ENCODE measurements around the gene GXYLT2.
"Not testable (repeated sequence)": the region's sequence is repeated elsewhere in the genome, so short reads cannot be mapped to it uniquely, and the experiment has no call there.

Gene GXYLT2

DNA sequence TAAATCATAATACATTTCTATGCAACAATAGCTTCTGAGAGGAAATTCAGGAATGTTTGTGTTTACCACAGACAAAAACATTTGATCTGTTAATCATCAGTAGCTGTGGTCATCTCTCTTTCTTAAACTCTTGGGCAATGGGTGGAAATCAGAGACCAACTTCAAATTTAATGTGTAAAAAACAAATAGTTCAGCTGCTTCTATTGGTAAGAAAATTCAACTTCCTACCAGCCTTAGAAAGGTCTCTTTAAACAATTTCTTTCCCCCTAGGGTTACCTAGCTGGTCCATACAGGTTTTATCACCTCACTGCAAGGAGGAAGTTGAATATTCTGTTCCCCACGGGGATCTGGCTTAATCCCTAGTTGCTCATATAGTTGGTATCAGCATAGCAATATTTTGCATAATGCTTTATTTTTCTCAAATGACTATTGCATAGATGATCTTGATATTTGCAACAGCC, 88.5 kb downstream of the GXYLT2 start:
- DNase-seq: no peak

DNA sequence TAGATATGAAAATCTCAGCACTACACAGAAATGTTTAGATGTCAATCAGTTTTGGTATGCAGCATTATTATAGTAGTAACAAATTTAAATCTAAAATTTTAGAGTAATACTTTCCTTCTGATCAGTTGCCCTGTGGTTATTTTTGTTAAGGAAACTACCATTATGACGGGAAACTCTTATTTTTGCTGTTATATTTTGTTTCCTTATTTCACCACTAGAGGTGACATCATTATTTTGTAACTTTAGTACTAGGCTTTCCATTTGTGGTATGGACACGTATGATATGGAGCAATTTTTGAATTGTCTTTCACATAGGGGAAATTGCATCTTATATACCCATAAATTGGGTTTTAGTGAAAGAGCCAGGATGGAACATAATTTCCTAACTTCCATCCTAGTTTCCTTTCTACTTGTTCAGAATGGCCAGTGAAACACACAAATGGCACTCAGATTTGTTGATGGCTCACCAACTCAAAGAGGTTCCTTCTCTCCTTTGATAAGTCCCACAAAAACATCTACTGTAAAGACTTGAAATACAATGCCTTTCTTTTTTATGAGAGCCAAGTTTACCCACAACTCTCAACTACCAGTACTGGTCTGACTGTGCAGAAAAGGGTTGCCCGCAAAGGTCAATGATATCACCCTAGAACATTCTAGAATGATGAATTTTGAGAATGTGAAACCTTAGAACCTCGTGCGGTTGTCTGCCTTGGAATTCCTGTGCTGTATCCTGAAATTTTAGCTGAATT, 89.4 kb downstream of the GXYLT2 start:
- no peak for DNase-seq

DNA sequence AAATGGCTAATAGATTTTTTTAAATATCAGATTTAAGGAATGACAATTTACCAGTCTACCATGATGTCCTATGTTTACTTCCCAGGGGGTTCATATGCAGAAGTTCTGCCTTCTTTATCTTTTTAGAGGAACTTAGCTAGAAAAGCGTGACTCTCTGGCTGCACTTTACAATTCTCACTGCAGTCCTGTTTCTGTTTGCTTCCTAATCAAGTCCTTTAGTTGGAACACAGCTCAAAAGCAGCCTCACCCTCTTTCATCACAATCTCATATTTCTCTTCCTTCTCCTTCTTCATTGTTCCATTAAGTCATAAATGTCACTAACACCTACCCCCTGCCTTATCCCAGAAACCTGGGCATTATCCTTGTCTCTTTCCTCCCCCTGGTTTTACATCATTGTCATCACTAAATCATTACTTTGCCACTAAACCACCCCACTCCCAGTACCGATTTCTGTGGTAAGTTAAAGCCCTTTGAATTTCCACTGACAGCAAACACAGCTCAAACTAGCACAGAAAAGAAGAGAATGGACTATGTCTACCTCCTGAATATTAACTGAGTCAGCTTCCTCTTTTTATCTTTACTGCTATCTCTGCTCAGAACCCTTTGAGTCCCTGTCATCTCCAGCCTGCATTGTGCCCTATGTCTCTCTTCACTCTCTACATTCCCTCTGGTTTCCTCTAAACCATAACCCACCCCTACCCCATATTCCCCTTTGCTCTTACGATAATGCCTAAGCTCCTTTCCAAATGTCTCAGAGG, 94.9 kb downstream of the GXYLT2 start:
- no peak for DNase-seq

DNA sequence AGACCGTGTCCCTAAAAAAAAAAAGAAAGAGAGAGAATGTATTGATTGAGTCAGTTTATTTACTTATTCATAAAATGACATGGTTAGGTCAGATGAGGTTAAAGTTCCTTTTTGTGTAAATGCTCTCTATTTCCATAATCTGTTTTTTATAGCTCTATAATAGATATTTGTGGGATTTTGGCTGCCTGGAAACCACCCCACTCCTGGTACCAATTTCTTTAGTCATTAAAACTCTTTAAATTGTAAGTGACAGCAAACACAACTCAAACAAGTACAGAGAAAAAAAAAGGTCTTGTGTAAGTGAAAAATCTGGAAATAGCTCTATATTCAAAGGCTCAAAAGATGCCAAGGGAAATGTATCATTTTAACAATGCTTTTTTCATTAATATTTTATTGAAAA, 97.7 kb downstream of the GXYLT2 start:
- no peak for DNase-seq

DNA sequence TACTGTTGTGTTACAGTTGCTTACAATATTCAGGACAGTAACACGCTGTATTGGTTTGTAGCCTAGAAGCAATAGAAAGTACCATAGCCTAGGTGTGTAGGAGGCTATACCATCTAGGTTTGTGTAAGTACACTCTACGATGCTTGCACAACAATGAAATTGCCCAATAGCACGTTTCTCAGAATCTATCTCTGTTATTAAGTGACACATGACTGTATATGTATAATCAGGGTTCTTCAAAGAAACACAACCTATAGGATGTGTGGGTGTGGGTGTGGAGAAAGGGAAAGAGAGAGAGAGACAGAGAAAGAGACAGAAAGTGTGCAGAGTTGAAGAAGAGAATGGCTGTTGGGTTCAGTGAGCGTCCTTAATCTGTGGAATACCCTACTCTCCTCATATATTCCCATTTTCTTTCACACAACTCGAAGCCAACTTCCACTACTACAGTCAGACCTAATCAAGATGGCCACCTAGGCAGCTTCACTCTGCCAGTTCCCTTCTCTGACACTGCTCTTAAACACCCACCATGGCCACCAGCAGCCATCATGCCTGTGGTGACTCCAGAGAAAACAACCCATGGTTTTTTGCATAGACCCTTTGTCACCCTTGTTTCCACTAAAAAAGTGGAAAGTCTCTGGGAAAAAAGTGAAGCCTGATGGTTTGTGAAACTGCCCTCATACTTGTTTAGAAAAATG, 103.0 kb downstream of the GXYLT2 start:
- DNase-seq: no peak

DNA sequence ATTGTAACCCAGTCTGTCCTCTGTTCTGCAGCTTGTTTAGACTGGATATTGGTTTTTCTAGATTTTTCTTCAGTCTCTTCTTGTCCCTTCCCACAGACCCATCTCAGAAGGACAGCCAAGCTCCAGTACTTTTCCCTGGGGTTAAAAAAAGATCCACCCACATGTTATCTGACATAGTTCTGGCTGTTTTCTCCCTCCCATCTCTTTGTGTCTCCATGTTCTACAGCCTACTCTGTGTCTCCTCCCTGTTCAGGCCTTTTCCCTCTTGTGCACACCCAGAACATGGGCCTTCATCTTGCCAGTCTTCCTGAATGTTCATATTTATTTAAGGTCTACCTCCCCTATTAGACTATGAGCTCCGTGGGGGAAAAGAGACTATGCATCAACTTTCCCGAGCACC, 103.7 kb downstream of the GXYLT2 start:
- DNase-seq: no peak

DNA sequence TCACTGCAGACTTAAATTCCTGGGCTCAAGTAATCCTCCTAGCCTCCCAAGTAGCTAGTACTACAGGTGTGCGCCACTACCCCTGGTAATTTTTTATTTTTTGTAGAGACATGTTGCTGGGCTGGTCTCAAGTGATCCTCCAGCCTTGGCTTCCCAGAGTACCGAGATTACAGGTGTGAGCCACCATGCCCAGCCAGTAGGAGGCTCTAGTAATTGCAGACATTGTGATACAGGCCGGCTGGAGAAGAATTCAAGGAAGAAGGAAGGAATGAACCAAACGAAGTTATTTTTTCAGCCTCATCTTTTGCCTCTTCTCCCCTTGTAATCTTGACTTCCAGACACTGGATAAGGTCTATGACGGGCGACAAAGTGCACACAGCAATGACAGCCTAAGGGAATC, 105.5 kb downstream of the GXYLT2 start:
- DNase-seq: no peak

DNA sequence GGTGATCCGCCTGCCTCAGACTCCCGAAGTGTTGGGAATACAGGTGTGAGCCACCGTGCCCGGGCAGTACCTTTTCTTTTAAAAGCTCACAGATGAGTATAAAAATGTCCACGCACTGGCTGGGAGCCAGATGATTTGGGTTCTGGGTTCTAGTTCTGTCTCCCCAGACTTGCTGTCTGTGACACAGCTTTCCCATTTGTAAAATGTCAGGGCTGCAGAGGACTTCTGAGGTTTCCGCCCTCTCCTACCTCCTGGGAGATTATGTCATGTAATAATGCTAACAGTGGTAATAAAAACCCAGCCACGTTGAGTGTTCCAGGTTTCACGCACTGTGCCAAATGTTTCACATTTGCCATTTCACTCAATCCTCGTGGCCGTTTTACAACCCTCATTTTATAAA, 107.5 kb downstream of the GXYLT2 start:
- no peak for DNase-seq

DNA sequence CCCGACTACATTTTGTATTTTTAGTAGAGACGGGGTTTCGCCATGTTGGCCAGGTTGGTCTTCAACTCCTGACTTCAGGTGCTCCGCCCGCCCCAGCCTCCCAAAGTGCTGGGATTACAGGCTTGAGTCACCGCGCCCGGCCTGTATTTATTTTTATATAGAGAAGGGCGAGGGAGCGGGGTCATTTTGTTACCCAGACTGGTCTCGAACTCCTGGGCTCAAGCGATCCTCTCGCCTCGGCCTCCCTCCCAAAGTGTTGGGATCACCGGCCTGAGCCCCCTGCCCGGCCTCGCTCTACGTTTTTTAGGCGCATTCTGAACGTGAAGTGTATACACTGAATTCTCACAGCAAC, 108.3 kb downstream of the GXYLT2 start:
- no peak for DNase-seq

DNA sequence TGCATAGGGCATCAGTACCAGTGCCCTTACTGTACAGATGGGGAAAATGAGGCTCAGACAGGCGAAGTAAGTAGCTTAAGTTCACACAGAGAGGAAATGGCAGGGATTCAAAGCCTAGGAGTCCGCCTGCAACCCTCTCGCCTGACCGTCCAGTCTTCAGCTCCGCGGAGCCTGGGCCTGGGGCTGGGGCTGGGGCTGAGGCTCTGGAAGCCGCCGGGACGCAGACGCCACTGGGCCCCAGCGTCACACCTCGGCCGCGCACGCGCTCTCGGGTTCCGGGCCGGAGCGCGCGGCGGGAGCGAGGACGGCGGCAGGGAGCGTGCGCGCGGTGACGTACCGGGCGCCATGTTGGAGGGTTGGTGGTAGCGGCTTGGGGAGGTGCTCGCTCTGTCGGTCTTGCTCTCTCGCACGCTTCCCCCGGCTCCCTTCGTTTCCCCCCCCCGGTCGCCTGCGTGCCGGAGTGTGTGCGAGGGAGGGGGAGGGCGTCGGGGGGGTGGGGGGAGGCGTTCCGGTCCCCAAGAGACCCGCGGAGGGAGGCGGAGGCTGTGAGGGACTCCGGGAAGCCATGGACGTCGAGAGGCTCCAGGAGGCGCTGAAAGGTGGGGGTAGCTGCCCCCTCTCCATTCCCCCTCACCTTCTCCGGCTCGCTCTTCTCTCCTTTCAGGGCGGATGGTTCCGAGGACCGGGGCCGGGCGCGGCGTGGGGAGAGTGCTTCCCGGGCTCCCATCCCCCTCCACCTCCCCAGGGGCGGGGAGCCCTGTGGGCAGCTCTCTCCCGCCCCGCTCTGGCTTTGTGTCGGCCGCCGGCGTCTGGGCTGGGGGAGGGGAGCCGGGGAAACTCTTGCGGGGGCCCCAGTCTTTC, 108.9 kb downstream of the GXYLT2 start, which contains the start of gene PPP4R2:
Gene PPP4R2 (plus strand): TSS at position 339 of the 861 bp plus-strand sequence. CDS start 227 bp downstream, at position 566.
- DNase-seq: peak; percentile 75 to 84

DNA sequence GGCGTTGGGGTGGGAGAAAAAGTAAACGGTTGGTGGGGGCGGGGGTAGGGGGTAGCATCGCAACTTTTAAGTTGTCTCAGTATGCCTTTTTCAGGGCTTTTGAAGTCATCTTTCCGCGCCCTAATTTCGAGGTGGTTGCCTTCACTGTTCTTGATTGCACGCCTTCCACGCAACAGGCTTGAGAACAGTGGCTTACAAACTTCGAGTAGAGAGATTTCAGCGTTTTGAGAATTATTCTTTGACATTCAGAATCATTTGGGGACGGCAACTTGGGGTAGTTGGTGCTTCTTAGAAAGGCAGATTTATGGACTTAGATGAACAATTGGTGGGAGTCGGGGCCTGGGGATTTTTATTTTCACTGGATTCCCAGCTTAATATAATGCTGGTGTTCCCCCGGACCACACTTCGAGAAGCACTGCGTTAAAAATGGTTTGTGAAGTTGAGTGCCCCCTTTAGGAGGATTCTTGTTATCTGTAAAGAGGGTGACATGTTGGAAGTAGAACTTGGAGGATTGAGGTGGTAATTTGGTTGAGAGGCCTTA, 109.6 kb downstream of the GXYLT2 start:
- peak; percentile 5 to 46 for DNase-seq

DNA sequence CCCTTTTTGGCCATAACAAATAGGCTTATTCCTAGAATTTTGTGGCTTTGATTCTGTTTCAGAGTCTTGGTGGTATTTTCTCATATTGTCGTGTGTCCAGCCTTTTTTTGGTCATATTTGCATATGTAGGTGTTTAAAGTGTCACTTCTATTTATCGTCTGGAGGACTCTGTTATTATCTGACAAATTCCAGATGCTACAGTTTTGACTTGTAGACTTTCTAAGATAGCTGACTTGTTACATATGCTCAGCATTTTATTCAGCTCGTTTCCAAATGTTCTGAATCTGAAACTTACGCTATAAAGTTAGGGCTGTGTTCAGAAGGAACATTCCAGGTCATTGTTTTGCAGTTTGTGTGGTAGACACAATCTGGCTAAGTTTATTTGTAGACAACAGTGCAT, 110.6 kb downstream of the GXYLT2 start:
- DNase-seq: no peak

DNA sequence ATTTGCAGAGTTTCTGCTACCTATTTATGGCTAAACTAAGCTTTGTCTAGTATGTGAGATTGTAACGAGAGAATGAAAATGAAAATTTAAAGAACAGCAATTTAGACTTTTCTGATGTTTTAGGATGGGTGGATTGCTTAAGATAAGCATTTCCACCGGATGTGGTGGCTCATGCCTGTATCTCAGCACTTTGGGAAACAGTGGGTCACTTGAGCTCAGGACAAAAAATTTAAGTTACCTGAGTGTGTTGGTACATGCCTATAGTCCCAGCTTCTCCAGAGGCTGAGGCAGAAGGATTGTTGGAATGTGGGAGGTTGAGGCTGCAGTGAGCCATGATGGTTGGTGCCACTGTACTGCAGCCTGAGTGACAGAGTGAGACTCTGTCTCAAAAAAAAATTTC, 112.1 kb downstream of the GXYLT2 start:
- no peak for DNase-seq

DNA sequence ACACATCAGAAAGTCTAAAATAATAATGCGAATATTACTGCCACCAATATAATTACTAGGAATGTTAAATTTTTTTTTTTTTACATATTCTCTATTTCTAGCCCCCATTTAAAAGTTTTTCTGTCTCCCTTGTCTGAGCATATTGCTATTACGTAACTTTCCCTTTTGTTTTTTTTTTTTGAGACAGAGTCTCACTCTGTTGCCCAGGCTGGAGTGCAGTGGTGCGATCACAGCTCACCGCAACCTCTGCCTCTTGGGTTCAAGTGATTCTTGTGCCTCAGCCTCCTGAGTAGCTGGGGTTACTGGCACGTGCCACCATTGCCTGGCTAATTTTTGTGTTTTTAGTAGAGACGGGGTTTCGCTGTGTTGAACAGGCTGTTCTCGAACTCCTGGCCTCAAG, 115.2 kb downstream of the GXYLT2 start:
- not testable (repeated sequence) for DNase-seq

DNA sequence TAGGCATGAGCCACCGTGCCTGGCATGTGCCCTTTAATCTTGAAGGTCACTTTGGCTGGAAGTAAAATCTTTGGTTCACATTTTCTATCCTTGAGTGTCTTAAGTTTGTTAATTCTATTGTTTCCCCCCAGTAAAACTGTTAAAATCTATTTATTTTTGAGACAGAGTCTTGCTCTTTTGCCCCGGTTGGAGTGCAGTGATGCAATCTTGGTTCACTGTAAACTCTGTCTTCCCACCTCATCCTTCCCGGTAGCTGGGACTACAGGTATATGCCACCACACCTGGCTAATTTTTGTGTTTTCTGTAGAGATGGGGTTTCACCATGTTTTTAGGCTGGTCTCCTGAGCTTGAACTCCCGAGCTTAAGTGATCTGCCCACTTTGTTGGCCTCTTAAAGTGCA, 116.5 kb downstream of the GXYLT2 start:
- DNase-seq: no peak

DNA sequence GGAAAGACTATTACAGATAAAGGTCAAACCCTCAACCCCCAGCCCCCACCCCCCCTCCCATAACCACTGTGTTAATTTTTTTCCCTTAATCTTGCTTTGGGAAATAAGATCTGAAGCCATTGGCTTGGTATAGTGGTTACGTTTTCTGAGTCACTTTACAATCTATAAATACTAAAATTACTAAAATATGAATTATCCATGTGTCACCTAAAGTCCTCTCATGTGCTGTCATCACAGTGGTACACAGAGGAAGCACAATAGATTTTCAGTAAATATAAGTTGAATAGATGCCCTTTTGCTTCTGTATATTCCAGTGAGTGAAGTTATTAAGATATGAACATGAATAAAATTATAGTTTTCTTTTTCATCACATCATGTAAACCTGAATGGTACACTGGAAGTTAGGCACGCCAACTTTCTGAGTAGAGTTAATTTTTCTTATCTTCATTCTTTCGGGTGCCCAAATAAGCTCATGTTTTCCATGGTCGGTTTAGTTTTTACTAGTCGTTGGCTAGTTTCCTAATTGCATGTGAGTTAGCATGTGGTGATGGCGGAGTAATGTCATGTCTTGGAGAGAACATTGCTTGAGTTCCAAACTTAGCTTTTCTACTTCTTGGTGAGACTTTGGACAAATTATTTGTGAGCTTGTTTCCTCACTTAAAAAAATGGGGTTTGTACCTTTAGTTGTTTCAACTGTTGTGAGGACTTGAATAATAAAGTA, 120.3 kb downstream of the GXYLT2 start:
- DNase-seq: no peak

DNA sequence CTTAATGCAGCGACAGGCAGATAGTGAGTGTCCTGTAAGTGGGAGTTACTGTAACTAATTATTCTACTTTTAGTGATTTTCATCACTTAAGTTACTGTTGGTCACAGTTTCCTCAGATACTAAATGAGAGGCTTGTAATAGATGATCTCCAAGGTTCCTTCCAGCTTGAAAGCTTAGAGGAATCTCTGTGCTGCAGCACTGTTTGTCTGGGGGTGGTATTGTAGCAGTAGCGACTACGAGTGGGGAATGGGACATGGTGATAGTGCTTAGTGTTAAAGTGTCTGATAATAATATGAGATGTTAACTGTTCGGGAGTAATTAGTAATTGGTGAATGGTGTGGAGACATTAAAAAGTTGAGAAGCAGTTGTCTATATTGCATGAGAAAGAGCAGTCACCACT, 121.2 kb downstream of the GXYLT2 start:
- DNase-seq: no peak

DNA sequence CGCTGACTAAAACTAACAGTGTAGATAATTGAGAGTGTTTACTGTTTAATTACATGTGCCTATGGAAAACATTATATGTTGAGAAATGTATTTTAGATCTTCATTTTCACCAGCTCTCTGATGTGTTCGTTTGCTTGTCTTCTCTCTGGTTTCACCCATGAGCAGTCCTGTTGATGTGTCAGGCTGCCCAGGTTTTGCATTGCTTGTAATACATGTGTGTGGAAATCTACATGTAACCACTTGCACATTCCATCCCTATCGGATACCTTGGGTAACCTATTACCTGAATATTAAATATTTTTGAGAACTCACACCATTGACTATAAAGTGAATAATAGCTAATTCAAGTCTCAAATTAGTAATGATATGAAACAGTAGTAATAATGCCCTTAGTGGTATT, 121.9 kb downstream of the GXYLT2 start:
- no peak for DNase-seq

DNA sequence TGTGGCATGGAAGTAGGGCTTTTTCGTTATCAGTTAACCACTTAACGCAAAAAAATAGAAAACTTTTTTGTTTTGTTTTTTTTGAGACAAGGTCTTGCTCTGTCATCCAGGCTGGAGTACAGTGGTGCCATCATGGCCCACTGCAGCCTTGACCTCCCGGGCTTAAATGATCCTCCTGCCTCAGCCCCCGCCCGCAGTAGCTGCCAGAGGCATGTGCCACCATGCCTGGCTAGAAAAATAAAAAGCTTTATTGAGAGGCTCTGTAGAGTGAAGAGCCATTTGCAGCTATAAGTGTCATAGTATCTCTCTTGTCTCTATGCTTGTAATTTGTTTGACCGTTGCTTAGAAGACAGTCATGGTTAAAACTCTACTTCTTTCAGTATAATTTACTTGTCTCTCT, 122.3 kb downstream of the GXYLT2 start:
- no peak for DNase-seq

DNA sequence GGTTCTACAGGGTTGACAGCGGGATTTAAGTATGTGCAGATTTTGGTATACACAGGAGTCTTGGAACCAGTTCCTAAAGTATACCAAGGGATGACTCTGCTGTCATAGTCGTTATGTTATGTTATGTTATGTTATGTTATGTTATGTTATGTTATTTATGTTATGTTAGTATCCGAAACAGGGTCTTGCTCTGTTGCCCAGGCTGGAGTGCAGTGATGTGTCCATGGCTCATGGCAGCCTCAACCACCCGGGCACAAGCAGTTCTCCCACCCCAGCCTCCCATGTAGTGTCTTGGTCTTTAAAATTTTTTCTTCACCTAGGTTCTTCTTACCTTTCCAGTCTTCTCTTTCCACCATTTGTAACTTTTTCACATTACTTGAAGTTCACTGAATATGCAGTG, 130.5 kb downstream of the GXYLT2 start:
- no peak for DNase-seq

DNA sequence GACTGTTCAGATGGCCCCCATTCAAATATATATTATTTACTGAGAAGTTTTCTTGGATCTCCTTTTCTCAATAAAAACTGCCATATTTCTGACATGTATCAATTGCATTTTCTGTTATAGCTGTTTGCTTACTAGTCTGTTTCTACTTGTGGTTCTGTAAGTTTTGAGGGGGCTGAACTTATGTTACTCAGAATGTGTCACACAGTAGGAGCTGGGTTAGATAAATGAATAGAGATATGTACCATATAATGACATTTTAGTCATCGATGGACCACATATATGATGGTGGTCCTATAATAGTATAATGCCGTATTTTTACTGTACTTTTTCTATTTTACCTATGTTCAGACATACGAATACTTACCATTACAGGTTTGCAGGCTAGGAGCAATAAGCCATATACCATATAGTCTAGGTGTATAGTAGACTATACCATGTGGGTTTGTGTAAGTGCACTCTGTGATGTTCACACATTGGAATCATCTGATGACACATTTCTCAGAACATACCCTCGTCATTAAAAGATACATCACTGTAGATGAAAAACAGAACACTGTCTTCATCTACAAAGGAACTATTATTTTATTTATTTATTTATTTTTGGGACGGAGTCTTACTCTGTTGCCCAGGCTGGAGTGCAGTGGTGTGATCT, 131.1 kb downstream of the GXYLT2 start:
- no peak for DNase-seq

Measured in NCI-H2081 (cell line).